H9 (cell line): Measurements from ENCODE around the gene ADGRA1. TPM values are rescaled to one million over a fixed set of nuclear protein-coding genes. Genes with fewer than 3 reads are reported as not detected.

Source experiments
- DNase-seq: peaks from one replicate; pipeline ENCODE4 v3.0.0-alpha.2; 2017
- H2AFZ ChIP-seq: one replicate; pipeline ENCODE4 v1.6.1; 2013; ENCODE audit warnings: mild to moderate bottlenecking, low read length, control low read depth, moderate library complexity
- H2AK5ac ChIP-seq: 2 replicates; pipeline ENCODE4 v1.6.1; 2013; ENCODE audit warnings: low read length, control low read depth, mixed read lengths; ENCODE audit not compliant: insufficient read length
- H2BK120ac ChIP-seq: one replicate; pipeline ENCODE4 v1.6.1; 2013; ENCODE audit warnings: low read depth, mild to moderate bottlenecking, low read length, control low read depth, inconsistent platforms; ENCODE audit not compliant: poor library complexity, severe bottlenecking
- H2BK12ac ChIP-seq: 2 replicates; pipeline ENCODE4 v1.6.1; 2013; ENCODE audit warnings: low read length, control low read depth, mixed read lengths, low read depth; ENCODE audit not compliant: insufficient read length
- H2BK15ac ChIP-seq: 2 replicates; pipeline ENCODE4 v1.6.1; 2013; ENCODE audit warnings: low read depth, low read length, control low read depth
- H2BK20ac ChIP-seq: one replicate; pipeline ENCODE4 v1.6.1; 2013; ENCODE audit warnings: low read depth, mild to moderate bottlenecking, low read length, control low read depth, inconsistent platforms; ENCODE audit not compliant: poor library complexity, severe bottlenecking
- H2BK5ac ChIP-seq: 2 replicates; pipeline ENCODE4 v1.6.1; 2013; ENCODE audit warnings: low read length, control low read depth, mixed read lengths; ENCODE audit not compliant: insufficient read length
- H3K14ac ChIP-seq: 2 replicates; pipeline ENCODE4 v1.6.1; 2013; ENCODE audit warnings: low read length, control low read depth; ENCODE audit not compliant: insufficient read depth
- H3K18ac ChIP-seq: 2 replicates; pipeline ENCODE4 v1.6.1; 2013; ENCODE audit warnings: low read depth, mild to moderate bottlenecking, mixed read lengths, low read length, control low read depth; ENCODE audit not compliant: insufficient read length
- H3K23ac ChIP-seq: 2 replicates; pipeline ENCODE4 v1.6.1; 2013; ENCODE audit warnings: low read length, control low read depth, mixed read lengths, low read depth; ENCODE audit not compliant: insufficient read length
- H3K23me2 ChIP-seq: 2 replicates; pipeline ENCODE4 v1.6.1; 2013; ENCODE audit warnings: low read depth, mild to moderate bottlenecking, mixed read lengths, low read length, control low read depth; ENCODE audit not compliant: insufficient read length, poor library complexity, severe bottlenecking
- H3K27ac ChIP-seq: 2 replicates; pipeline ENCODE4 v1.5.1; 2013; ENCODE audit warnings: low read length, control low read depth, mixed read lengths, low read depth; ENCODE audit not compliant: insufficient read length
- H3K27me3 ChIP-seq: 2 replicates; pipeline ENCODE4 v1.6.1; 2013; ENCODE audit warnings: low read length, control low read depth, inconsistent platforms; ENCODE audit not compliant: insufficient read depth
- H3K4ac ChIP-seq: 2 replicates; pipeline ENCODE4 v1.6.1; 2013; ENCODE audit warnings: low read depth, mild to moderate bottlenecking, control low read depth, inconsistent platforms, low read length, moderate library complexity
- H3K4me1 ChIP-seq: 2 replicates; pipeline ENCODE4 v1.6.1; 2013; ENCODE audit warnings: low read length, control low read depth, inconsistent platforms; ENCODE audit not compliant: insufficient read depth
- H3K4me2 ChIP-seq: 2 replicates; pipeline ENCODE4 v1.6.1; 2013; ENCODE audit warnings: low read length, control low read depth, mixed read lengths; ENCODE audit not compliant: insufficient read length, insufficient read depth
- H3K56ac ChIP-seq: 2 replicates; pipeline ENCODE4 v1.6.1; 2013; ENCODE audit warnings: low read depth, mild to moderate bottlenecking, mixed read lengths, low read length, control low read depth; ENCODE audit not compliant: insufficient read length
- H3K79me1 ChIP-seq: 2 replicates; pipeline ENCODE4 v1.6.1; 2013; ENCODE audit warnings: low read depth, mild to moderate bottlenecking, moderate library complexity, low read length, control low read depth, inconsistent platforms; ENCODE audit not compliant: insufficient read depth, poor library complexity, severe bottlenecking
- H3K79me2 ChIP-seq: 2 replicates; pipeline ENCODE4 v1.6.1; 2013; ENCODE audit warnings: low read length, control low read depth, inconsistent platforms; ENCODE audit not compliant: insufficient read depth
- H3K9ac ChIP-seq: 2 replicates; pipeline ENCODE4 v1.6.1; 2013; ENCODE audit warnings: low read length, control low read depth, mixed read lengths; ENCODE audit not compliant: insufficient read length; ENCODE audit errors: extremely low read depth
- H3K9me3 ChIP-seq: one replicate; pipeline ENCODE4 v1.6.1; 2013; ENCODE audit warnings: low read depth, low read length, inconsistent platforms; ENCODE audit not compliant: control insufficient read depth
- H3T11ph ChIP-seq: one replicate; pipeline ENCODE4 v1.6.1; 2013; ENCODE audit warnings: mild to moderate bottlenecking, low read length, control low read depth, inconsistent platforms
- H4K20me1 ChIP-seq: one replicate; pipeline ENCODE4 v1.6.1; 2013; ENCODE audit not compliant: control insufficient read depth, insufficient read length, insufficient read depth
- H4K5ac ChIP-seq: 2 replicates; pipeline ENCODE4 v1.6.1; 2013; ENCODE audit warnings: low read depth, mild to moderate bottlenecking, mixed read lengths, low read length, control low read depth; ENCODE audit not compliant: insufficient read length
- H4K8ac ChIP-seq: replicated peaks from 2 replicates; pipeline ENCODE4 v1.6.1; 2013; ENCODE audit warnings: low read length, control low read depth, mixed read lengths, low read depth; ENCODE audit not compliant: insufficient read length
- H4K91ac ChIP-seq: 2 replicates; pipeline ENCODE4 v1.6.1; 2013; ENCODE audit warnings: low read depth, mild to moderate bottlenecking, moderate library complexity, mixed read lengths, low read length, control low read depth; ENCODE audit not compliant: insufficient read length
- H3K27ac Mint-ChIP-seq, 3 experiments: 2 replicates in 2 of 3; 3 replicates in 1 of 3; pipeline ENCODE4 v1.8.0; 2020 to 2021; ENCODE audit warnings: mixed read lengths in 3 of 3, mild to moderate bottlenecking in 1 of 3, moderate library complexity in 1 of 3
- H3K27me3 Mint-ChIP-seq: 2 replicates; pipeline ENCODE4 v1.8.0; 2021; ENCODE audit warnings: low read depth, mild to moderate bottlenecking, moderate library complexity, mixed read lengths
- H3K36me3 Mint-ChIP-seq, 3 experiments: 2 replicates in 2 of 3; 3 replicates in 1 of 3; pipeline ENCODE4 v1.8.0; 2020 to 2021; ENCODE audit warnings: low read depth in 3 of 3, mixed read lengths in 3 of 3; ENCODE audit not compliant: insufficient read depth in 1 of 3
- H3K4me1 Mint-ChIP-seq, 2 experiments: 2 replicates each; pipeline ENCODE4 v1.8.0; 2020; ENCODE audit warnings: mixed read lengths in 2 of 2
- H3K4me3 Mint-ChIP-seq, 2 experiments: 2 replicates in 1 of 2; 3 replicates in 1 of 2; pipeline ENCODE4 v1.8.0; 2020 to 2021; ENCODE audit warnings: mild to moderate bottlenecking in 2 of 2, mixed read lengths in 2 of 2, moderate library complexity in 1 of 2
- H3K9me3 Mint-ChIP-seq, 2 experiments: 2 replicates in 1 of 2; 3 replicates in 1 of 2; pipeline ENCODE4 v1.8.0; 2020; ENCODE audit warnings: mild to moderate bottlenecking in 2 of 2, mixed read lengths in 2 of 2, moderate library complexity in 1 of 2
- CTCF ChIP-seq: fragments of 200-600 bp; sonication (generic); conservative IDR thresholded peaks from 3 replicates; pipeline ENCODE4 v1.8.0; 2021; ENCODE audit warnings: antibody characterized with exemption, mild to moderate bottlenecking
- WGBS: extraction: QIAGEN DNeasy Blood & Tissue Kit; methylation state at CpG from one replicate; pipeline ENCODE4 v1.1.7; 2013; ENCODE audit warnings: missing lambda C conversion rate, low lambda C conversion rate, mixed read lengths; ENCODE audit not compliant: insufficient read length; ENCODE audit errors: extremely low coverage; 5-methylcytosine and 5-hydroxymethylcytosine counted together
- total RNA-seq: library from RNA; stranded (reverse); gene quantifications from 2 replicates; pipeline ENCODE4 v1.2.1, GENCODE V29; 2021

Gene ADGRA1
- total RNA-seq, 1 experiment from 2014 or later, result 0.11 TPM

GRCh38 chr10:133163889-133164815 is 76.4 kb downstream of the ADGRA1 start:
- no peaks in the 10 kb centered on the region; the same call in 1 of the 2 replicates for H3K4me1 ChIP-seq
- H2AK5ac ChIP-seq, result no peak overlapping the region
- no peak overlapping the region for H2BK120ac ChIP-seq
- H3K79me1 ChIP-seq, result no peaks in the 10 kb centered on the region
- no peak overlapping the region for H3K9ac ChIP-seq
- no peak overlapping the region for H3K23ac ChIP-seq
- Mint-ChIP-seq H3K27me3 (no peaks in the 10 kb centered on the region), H3K9me3 (no peaks in the 10 kb centered on the region), H3K4me3 (no peak overlapping the region), H3K27ac (peak overlapping the region in 1 of 3 experiments; percentile 55; a peak in 1 of 7 replicates), H3K36me3 (peaks cover 15 to 29% (median 24%) of the 10 kb centered on the region in 3 experiments; a peak in 6 of 7 replicates), H3K4me1 (peaks cover 18 to 21% of the 10 kb centered on the region in 2 experiments)
- no peak overlapping the region for H3K27ac ChIP-seq
- no peak overlapping the region; the same call in 1 of the 2 replicates for H3K14ac ChIP-seq
- DNase-seq, result peak; percentile 89
- no peak overlapping the region for H2BK15ac ChIP-seq
- H2BK12ac ChIP-seq, result no peak overlapping the region
- no peak overlapping the region for H3K4ac ChIP-seq
- no peaks in the 10 kb centered on the region for H3K27me3 ChIP-seq
- no peak overlapping the region for H3T11ph ChIP-seq
- no peak overlapping the region for H3K18ac ChIP-seq
- no peak overlapping the region for H4K8ac ChIP-seq
- peaks cover 4% of the 10 kb centered on the region for H4K20me1 ChIP-seq
- H3K79me2 ChIP-seq, result no peaks in the 10 kb centered on the region
- H2BK20ac ChIP-seq, result no peak overlapping the region
- no peak overlapping the region for H4K5ac ChIP-seq
- TF ChIP-seq CTCF, result no peak
- no peak overlapping the region for H3K56ac ChIP-seq
- H3K23me2 ChIP-seq, result peaks cover 10% of the 10 kb centered on the region
- no peak overlapping the region for H4K91ac ChIP-seq
- WGBS, result no CpG with 5 or more reads among the region's 31 CpGs
- no peaks in the 10 kb centered on the region for H3K9me3 ChIP-seq
- H2BK5ac ChIP-seq, result no peak overlapping the region
- no peak overlapping the region for H2AFZ ChIP-seq
- H3K4me2 ChIP-seq, result no peak overlapping the region
